ENCODE results near the gene PLEKHN1.
"Not testable (repeated sequence)": the region's sequence is repeated elsewhere in the genome, so short reads cannot be mapped to it uniquely, and the experiment has no call there.

PLEKHN1 gene

DNA sequence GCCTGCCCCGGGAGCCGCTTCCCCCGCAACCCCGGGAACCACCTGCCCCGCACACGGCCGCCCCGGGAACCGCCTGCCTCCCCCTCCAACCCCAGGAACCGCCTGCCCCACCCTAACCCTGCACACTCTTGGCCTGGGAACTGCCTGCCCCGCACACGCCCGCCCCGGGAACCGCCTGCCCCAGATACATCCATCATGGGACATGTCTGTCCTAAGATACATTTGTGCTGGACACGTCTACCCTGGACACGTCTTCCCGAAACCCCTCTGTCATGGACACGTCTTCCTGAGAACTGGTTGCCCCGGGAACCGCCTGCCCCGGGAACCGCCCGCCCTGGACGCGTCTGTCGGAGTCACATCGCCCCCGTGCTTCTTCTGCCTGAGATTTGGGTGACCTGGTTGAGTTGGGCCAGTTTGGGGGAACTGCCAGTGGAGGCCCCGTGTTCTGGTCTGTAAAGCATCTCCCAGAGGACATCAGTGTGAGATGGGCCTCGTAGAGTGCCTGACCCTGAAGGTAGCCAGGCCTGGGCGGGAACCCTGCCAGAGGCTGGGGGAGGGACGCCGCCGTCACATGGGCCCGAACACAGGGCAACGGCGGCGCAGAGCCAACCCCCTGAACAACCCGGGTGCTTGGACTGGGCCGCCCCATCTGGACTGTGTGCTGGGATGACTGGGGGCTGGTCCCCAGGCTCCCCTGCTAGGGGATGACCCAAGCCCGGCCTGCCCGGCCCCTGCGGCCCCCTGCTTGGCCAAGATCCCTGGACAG lies 12.0 kb downstream of the PLEKHN1 start:
- DNase-seq, result no peak

DNA sequence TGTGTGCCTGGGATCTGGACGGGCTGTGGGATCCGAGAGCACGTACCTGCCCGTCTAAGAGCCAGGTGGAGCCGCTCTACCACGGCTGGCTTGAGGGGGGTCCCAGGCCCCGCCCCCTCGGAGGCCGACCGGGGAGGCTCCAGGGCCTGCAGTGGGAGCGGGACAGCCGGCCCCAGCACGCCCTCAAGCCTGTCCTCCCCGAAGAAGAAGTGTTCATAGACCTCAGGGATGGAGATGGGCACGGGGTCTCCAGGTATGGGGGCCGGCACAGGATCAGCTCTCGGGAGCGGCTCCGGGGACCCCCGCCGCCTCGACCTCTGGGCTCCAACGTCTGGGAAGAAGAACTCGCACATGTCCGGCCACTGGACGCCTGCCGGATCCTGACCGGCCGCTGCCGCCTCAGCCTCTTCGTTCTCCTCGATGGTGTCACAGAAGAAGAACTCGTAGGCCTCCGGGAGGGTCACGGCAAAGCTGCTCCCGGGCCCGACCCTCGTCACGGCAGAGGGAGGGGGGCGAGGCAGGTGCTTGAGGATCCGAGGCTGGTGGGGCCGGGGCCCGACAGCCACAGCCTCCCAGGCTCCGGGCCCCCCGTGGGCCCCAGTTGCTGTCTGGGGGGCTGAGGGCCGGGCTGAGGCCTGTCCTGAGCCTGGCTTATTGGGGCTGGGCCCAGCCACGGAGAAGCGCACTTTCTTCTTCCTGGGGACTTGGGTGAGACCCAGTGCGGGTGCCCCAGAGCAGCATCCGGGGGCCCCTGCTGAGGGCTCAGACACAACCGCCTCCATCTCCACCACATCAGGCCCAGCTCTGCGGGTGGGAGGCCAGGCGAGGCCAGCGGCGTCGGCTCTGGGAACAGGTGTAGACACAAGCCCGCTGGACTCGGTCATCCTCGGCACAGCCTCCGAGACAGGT lies 12.8 kb downstream of the PLEKHN1 start:
- DNase-seq, result no peak

DNA sequence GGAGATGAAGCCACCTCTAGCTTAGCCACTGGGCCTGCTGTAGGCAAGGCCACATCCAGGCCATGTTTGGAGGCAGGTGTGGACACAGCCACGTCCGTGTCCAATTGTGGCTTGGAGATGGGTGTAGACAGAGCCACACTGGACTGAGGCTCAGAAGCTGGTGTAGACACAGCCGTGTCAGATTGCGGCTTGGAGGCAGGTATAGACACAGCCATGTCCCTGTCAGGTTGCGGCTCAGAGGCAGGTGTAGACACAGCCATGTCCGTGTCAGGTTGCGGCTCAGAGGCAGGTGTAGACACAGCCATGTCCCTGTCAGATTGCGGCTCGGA lies 13.4 kb downstream of the PLEKHN1 start:
- no peak for DNase-seq

DNA sequence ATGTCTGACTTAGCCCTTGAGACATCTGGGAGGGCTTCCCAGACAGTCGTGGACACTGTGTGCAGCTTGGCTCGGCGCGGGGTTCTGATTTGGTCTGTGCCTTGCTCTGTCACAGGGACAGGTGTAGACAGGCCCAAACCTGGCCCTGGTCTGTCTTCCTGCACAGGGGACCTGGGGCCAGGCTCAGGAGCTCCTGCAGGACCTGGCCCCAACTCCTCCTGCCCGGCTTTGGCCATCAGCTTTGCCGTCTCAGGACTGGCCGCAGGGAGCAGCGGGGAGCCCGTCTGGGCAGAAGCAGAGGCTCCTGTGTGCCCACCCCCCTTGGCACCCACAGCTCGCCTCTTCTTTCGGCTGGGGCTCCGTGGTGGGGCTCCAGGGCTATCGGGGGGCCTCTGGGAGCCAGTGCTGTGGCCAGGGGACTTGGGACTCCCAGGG lies 13.9 kb downstream of the PLEKHN1 start:
- DNase-seq, result no peak

DNA sequence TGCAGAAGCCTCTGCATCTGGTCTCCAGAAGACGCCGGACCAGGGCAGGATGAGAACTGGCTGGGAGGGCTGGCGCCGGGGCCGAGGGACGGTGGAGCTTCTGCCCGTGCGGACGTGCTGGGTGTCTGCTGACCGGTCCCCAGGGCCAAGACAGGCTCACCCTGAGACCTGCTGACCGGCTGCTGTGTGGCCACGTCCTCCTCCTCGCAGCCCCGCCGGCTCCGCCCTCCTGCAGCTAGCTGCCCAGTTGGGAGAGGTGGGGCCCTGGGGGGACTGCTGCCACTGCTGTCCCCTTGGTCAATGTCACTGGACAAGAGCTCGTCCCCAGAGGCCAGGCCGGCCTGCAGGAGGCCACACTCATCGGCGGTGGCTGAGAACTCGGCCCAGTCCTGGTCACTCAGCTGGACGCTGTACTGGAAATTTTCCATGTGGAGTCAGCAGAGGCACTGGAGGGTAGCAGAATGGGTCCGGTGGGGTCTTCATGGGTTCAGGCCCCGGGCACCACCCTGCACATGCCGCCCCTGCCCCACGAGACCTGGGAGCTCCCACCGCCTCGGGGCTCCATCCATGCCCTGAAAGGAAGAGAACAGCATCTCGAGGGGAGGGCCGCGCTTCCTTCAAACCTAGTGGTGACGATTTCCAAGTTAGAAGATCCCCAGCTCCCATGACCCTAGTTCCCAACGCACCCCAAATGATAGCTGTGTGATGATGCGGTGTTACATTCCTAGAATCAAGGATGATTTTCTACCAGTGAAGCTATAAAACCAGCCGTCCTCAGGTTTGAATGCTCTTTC lies 14.5 kb downstream of the PLEKHN1 start:
- no peak for DNase-seq

DNA sequence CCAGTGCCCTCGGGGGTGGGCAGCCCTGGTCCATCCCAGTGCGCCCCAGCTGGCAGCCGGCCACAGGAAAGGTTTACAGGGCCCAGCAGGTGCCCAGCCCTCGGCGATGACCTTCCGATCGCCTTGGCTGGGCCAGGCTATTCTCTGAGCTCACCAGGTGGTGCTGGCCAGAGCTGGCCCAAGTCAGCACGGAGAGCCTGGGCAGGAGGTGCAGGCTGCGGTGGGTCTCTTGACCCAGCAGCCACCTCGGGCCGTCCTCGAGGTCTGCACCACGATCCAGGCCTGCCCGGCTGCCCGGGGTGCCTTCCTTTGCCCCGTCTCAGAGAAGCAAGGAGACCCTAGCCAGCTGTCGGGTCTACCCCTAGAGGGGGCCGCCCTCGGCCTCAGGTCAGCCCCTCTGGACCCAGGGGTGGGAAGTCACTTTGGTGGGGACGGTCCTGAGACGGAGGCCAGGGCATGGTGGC lies 15.2 kb downstream of the PLEKHN1 start:
- DNase-seq, result no peak

DNA sequence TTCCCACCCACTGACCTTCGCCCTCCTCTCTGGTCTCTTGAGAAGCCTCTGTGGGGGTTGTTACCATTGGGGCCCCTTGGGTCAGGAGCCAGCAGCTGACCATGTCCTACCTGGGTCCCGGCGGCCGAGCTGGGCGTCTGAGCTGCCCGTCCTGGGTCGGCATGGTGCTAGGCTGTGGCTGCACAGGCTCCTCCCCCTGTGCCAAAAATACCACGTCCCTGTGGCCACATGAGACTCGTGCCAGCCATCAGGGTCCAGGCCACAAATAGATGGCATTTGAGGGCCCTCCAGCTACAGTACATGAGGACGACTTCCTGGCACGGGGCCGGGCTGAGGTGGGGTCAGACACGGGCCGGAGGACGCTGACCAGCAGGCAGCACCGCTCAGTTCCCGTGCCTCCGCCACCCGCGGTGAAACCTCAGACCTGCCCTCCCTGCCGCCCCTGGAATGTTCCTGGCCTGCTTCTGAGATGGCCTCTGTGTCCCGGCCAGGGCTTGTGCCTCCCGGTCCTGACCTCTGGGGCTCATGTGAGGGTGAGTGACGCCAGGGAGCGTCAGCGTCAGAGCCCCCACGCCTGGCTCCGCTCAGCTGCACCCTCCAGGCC lies 15.8 kb downstream of the PLEKHN1 start, which contains the start of gene PERM1:
Gene PERM1 (minus strand): TSS at position 139 of the 604 bp plus-strand sequence. CDS start 1,064 bp downstream, outside the sequence.
- DNase-seq, result no peak

DNA sequence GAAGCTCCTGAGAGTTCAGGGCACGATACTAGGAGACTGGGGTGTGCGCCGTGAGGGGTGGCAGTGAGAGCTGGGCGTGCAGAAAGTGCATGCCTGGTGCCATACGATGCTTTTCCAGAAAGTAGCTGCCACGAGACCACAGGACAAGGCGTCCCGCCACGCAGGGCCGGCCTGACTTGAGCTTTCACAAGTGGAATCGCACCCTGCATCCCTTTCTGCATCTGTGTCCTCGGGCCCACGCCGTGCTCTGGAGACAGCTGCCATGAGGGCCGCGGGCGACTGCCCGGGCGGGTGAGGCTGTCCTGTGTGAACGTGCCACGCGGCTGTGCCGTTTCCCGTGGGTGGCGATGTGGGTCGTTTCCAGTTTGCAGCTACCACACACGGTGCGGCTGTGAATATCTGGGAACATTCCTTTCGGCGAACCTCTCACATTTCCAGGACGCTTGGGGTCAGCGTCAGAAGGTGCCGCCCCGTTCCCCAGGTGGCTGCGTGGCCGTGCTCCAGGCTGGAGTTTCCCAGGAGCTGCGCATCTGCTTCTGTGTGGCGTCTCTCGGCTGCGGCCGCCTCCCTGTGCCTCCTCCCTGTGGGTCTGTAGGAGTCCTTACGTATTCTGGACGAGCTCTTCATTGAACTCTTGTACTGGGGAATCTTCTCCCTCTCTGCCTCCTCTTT lies 16.6 kb downstream of the PLEKHN1 start:
- no peak for DNase-seq

DNA sequence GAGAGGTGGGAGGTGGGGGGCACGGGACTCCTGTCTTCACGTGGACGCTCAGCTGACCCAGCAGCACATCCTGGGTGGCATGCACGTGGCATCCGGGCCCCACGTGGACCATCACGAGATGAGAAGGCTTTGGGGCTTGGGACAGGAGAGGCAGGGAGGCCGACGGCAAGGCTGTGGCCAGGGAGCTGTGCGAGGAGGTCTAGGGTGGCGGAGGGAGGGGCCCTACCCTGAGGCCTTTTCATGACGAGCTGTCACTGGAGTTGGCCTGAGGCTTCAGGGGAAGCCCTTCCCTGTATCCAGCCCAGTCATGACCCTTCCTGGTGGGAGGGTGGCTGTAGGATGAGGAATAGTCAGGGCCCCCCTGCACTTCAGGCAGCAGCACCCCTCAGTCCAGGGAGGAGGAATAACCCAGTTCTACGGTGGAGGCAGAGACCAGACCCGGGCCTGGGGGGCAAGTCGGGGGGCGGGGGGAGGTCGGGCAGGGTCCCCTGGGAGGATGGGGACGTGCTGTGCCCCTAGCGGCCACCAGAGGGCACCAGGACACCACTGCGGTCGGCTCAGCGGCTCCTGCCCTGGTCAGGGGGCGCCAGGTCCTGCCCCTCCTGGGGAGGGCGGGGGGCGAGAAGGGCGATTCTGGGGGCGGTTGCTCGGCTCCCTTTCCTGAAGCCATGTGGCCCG lies 17.7 kb downstream of the PLEKHN1 start:
- DNase-seq, result no peak

DNA sequence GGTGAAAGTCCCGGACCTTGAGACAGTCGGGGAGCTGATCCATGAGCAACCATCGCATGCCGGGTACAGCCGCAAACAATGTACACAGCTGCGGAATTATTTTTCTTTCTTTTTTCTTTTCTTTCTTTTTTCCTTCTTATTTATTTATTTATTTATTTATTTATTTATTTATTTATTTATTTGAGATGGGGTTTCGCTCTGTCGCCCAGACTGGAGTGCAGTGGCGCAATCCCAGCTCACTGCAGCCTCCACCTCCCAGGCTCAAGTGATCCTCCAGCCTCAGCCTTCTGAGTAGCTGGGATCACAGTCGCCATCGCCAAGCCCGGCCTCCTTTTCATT lies 18.2 kb downstream of the PLEKHN1 start:
- DNase-seq, result no peak

DNA sequence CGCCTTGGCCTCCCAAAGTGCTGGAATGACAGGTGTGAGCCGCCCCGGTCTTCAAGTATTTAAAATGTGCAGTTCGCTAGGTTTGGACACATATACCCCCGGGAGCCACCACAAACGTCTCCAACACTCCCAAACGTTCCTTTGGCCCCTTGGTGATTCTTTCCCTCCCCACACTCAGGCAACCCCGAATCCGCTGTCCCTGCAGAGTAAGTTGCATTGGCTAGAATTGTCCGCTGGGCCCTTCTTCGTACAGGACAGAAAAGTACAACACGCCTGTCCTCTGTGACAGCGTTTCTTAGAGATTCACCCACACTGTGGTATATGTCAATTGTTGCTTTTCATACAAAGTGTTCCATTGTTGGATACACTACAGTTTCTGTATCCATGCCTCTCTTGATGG lies 18.8 kb downstream of the PLEKHN1 start:
- DNase-seq, result no peak

DNA sequence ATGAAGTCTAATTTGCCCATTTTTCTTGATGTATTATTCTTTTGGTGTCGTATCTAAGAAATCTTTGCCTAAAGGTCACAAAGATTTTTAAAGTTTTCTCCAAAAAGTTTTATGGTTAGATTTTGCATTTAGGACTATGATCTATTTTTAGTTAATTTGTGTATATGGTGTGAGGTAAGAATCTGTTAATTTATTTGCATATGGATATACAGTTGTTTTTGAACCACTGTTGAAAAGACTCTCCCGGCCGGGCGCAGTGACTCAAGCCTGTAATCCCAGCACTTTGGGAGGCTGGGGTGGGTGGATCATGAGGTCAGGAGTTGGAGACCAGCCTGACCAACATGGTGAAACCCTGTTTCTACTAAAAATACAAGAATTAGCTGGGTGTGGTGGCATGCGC lies 21.8 kb downstream of the PLEKHN1 start:
- not testable (repeated sequence) for DNase-seq

DNA sequence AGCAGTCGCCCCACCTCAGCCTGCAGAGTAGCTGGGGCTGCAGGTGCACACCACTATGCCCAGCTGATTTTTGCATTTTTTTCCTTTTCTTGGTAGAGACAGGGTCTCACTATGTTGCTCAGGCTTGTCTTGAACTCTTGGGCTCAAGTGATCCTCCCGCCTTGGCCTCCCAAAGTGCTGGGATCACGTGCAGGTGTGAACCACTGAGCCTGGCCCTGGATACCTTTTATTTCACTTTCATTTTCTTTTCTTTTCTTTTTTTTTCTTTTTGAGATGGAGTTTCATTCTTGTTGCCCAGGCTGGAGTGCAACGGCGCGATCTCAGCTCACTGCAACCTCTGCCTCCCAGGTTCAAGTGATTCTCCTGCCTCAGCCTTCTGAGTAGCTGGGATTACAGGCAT lies 25.0 kb downstream of the PLEKHN1 start:
- DNase-seq, result not testable (repeated sequence)

DNA sequence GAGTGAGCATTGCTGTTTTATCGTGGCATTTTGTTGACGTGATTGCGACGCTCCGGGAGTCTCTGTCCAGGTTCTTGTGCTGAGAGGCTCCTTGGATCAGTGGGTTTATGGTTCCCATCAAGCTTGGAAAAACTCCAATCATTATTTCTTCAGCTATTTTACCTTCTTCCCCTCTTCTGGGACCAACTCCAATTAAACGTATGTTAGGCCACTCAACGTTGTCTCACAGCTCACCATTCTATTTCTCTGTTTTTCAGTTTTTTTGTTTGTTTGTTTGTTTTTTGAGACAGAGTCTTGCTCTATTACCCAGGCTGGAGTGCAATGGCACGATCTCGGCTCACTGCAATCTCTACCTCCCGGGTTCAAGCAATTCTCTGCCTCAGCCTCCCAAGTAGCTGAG lies 25.6 kb downstream of the PLEKHN1 start:
- DNase-seq, result no peak

DNA sequence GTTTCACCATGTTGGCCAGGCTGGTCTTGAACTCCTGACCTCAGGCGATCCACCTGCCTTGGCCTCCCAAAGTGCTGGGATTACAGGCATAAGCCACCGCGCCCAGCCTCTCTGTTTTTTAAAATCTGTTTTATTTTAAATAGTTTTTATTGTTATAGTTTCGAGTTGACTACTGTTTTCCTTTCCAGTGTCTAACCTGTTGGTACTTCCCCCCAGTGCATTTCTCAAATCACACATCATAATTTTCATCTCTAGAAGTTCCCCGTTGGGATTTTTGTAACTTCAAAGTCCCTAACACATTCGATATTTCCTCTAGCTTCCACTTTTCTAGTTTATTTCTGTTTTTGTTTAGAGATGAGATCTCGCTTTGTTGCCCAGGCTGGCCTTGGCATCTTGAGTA lies 26.1 kb downstream of the PLEKHN1 start:
- DNase-seq, result no peak

DNA sequence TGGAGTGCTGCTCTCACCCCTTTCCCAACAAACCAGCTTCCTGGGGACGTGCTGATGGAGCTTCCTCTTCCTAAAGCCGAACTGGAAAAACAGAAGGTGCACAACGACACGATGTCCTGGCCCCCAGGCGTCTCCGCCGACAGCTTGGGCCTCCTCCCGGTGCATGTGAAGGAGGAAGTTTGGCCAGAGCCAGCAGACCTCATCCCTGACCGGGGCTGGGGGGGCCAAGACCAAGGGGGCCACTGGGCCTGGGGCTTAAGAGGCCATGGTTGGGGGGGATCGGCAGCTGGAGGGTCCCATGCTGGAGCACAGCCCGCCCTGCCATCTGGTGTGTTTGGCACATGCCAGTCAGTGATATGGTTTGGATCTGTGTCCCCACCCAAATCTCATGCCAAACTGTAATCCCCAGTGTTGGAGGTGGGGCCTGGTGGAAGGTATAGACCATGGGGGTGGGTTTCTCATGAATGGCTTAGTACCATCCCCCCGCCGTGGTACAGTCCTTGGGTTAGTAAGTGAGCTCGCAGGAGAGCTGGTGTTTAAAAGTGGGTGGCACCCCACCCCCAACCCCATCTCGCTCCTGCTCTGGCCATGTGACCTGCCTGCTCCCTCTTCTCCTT lies 27.2 kb downstream of the PLEKHN1 start:
- no peak for DNase-seq

DNA sequence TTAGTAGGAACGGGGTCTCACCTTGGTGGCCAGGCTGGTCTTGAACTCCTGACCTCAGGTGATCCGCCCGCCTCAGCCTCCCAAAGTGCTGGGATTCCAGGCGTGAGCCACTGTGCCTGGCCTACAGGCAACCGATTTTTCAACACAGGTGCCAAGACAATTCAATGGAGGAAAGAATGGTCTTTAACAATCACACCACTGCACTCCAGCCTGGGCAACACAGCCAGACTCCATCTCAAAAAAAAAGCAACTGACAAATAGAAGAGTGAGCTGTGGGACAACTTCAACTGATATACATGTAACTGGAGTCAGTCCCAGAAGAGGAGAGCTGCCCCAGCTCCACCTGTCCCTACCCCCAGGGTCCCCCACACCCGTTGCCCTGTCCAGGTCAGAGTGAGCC lies 28.3 kb downstream of the PLEKHN1 start:
- DNase-seq, result not testable (repeated sequence)

DNA sequence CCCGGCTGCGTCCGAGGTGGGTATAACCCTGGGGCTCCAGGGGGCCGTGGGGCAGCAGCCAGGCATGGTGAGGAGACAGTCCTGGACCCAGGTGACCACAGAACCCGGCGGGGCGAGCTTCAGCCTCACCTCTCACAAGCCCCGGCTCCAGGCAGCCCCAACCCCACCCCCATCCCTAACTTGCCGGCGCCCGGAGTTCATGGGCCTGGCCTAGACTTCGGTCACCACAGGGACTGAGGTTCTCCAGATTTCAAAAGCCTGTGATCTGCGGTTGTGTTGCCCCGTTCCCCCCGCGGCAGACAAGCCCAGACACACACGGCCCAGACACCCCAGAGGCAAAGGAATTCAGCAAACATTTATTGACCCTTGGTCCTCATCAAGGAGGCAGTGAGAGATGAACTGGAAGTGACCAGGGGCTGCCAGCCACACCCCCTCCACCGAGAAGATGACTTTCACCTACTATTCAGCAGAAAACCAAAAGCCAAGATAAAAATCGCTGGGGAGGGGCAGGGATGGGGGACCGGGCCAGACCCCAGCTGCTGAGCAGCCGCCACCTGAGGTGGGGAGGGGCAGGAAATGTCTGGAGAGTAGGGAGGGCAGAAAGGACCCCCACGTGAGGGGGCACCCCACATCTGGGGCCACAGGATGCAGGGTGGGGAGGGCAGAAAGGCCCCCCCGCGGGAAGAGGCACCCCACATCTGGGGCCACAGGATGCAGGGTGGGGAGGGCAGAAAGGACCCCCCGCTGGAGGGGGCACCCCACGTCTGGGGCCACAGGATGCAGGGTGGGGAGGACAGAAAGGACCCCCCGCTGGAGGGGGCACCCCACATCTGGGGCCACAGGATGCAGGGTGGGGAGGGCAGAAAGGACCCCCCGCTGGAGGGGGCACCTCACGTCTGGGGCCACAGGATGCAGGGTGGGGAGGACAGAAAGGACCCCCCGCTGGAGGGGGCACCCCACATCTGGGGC lies 29.7 kb downstream of the PLEKHN1 start:
- no peak for DNase-seq

DNA sequence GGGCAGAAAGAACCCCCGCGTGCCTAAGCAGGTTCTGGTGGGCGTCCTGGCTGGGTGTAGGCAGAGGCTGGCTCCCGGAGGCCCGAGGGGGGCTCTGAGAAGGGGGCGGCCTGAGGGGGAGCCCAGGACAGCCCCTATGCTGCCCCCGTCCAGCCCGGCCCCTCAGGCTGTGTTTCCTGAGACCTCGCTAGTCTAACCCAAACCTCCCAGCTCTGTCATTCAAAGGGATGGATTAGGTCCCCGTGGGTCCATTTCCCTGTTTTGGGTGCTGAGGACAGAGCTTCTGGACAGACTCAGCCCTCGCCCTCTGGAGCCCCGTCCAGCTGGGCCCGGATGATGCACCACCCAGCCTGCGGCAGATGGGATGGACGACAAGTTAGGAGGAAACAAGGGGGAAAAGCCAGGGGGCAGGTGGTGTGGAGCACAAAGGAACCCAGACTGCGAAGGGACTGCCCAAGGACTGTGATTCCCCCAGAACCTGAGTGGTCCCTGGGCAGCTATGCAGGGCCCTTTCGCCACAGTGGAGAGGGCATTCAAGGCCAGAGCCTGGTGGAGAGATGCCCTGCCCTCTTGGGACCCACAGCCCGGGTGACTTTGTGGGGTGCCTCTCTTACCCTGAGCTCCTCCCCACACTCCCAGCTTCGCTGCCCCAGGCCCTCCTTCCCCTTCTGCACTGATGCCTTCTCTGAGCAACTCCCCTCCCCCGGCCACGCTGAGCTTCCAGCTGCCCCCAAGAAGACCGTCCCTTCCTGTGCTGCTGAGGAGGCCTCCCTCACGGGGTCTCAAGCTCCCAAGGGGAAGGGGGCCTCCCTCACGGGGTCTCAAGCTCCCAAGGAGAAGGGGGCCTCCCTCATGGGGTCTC lies 30.8 kb downstream of the PLEKHN1 start:
- DNase-seq, result no peak
